ENCODE data around the gene PRRG4. TPM values are rescaled to one million over a fixed set of nuclear protein-coding genes. Genes with fewer than 3 reads are reported as not detected.

The PRRG4 gene
- polyA plus RNA-seq, 1 donor (not counting 4 experiments of a cell fraction or from before 2014, with no cell fraction given): 10.0 TPM

DNA sequence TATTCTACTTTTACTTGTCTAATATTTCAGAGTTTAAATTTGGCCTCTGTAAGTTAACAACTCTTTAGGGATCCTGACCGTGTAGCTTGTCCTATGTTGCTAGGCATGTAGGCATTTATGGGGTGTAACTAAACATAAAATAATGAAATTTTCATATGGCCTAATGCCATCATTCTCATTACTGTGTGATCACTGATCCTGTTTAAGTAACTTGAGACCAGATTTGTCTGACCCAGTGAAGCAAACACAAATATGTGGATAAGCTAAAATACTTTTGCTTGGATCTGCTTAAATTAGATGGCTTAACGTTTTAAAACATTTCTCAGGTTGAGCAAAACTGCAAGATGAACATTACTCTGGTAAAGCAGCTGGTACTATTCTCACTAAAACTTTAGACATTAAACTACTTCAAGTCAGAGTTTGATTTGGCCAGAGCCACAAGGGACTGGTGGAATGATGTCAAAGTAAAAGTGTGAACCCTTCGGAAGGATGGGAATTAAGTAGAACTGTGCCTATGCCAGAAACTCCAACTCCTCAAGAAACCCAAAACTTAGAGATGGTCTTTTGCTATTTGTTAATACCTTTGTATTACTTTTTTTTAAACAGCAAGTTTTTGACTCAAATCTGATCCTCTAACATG is 75.4 kb downstream of the PRRG4 start:
- Histone ChIP-seq H3K36me3 (ENCODE audit: control insufficient read depth in 2 of 2, extremely low read depth in 1 of 2, insufficient read depth in 2 of 2, low read length in 2 of 2) (no peaks in the 10 kb centered on the region), H3K9me1 (ENCODE audit: control insufficient read depth, extremely low read depth, insufficient read depth, low read length) (no peaks in the 10 kb centered on the region), H3K27ac (ENCODE audit: control insufficient read depth, insufficient read depth, low read length) (no peak overlapping the region), H3K4me2 (ENCODE audit: control insufficient read depth, extremely low read depth, insufficient read depth, low read depth, low read length) (no peak overlapping the region), H3K9me3 (ENCODE audit: control insufficient read depth, low read depth, low read length) (no peaks in the 10 kb centered on the region), H4K20me1 (ENCODE audit: control insufficient read depth, extremely low read depth, insufficient read depth, low read length) (no peaks in the 10 kb centered on the region), H3K4me1 (ENCODE audit: control insufficient read depth, extremely low read depth, insufficient read depth, low read length) (peaks cover 15% of the 10 kb centered on the region), H3K27me3 (ENCODE audit: control insufficient read depth, extremely low read depth, insufficient read depth, low read length) (no peaks in the 10 kb centered on the region), H2AFZ (ENCODE audit: control insufficient read depth, low read length) (no peak overlapping the region), H3K9ac (ENCODE audit: control insufficient read depth, extremely low read depth, insufficient read depth, low read length) (no peak overlapping the region), H3K79me2 (ENCODE audit: control insufficient read depth, insufficient read depth, low read length) (peaks cover 90% of the 10 kb centered on the region), H3K4me3 (ENCODE audit: control insufficient read depth in 2 of 3, extremely low read depth in 1 of 3, insufficient read depth in 2 of 3, low read depth in 1 of 3, low read length in 3 of 3) (no peak overlapping the region)
- DNase-seq (ENCODE audit: low read depth, low spot score) (no peak), FAIRE-seq (no peak)
- dilution Hi-C loops (cut with MboI; ENCODE audit: extremely low pct_ligation_motif_present, low sequenced_read_pairs): no loop called here
- TF ChIP-seq, protein P1, sequence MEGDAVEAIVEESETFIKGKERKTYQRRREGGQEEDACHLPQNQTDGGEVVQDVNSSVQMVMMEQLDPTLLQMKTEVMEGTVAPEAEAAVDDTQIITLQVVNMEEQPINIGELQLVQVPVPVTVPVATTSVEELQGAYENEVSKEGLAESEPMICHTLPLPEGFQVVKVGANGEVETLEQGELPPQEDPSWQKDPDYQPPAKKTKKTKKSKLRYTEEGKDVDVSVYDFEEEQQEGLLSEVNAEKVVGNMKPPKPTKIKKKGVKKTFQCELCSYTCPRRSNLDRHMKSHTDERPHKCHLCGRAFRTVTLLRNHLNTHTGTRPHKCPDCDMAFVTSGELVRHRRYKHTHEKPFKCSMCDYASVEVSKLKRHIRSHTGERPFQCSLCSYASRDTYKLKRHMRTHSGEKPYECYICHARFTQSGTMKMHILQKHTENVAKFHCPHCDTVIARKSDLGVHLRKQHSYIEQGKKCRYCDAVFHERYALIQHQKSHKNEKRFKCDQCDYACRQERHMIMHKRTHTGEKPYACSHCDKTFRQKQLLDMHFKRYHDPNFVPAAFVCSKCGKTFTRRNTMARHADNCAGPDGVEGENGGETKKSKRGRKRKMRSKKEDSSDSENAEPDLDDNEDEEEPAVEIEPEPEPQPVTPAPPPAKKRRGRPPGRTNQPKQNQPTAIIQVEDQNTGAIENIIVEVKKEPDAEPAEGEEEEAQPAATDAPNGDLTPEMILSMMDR (optimal IDR thresholded peaks at IDR 0.05 in 1 of 3, IDR thresholded peaks at IDR 0.05 in 1 of 3, conservative IDR thresholded peaks at IDR 0.05 in 1 of 3; ENCODE audit: extremely low read depth in 1 of 3, insufficient read depth in 2 of 3, low read length in 3 of 3): no peak
- TF ChIP-seq EZH2 (IDR thresholded peaks at IDR 0.05; ENCODE audit: low read length): no peak

Other genes with a start within 250 kb of the PRRG4 start
- 297 to 593 TPM (median 531 TPM) in 3 replicates for gene EIF3M, start 246.1 kb upstream of the PRRG4 start, polyA plus RNA-seq
- gene CCDC73, start 35.3 kb upstream of the PRRG4 start, polyA plus RNA-seq: not detected in 3 replicates
- 8.5 to 14.7 TPM (median 9.7 TPM) in 3 replicates for gene QSER1, start 62.9 kb downstream of the PRRG4 start, polyA plus RNA-seq
- 15.5 to 29.8 TPM (median 19.3 TPM) in 3 replicates for gene DEPDC7, start 186.0 kb downstream of the PRRG4 start, polyA plus RNA-seq
- 22.8 to 27.6 TPM (median 25.1 TPM) in 3 replicates for gene TCP11L1, start 209.6 kb downstream of the PRRG4 start, polyA plus RNA-seq